Measurements from ENCODE around the gene VKORC1L1. TPM values are rescaled to one million over a fixed set of nuclear protein-coding genes. Genes with fewer than 3 reads are reported as not detected.
"Not testable (repeated sequence)": the region's sequence is repeated elsewhere in the genome, so short reads cannot be mapped to it uniquely, and the experiment has no call there.

VKORC1L1 gene
- 13.2 and 14.3 TPM in 2 replicates for total RNA-seq (2014; rRNA removed; shearing (Covaris generic))

DNA sequence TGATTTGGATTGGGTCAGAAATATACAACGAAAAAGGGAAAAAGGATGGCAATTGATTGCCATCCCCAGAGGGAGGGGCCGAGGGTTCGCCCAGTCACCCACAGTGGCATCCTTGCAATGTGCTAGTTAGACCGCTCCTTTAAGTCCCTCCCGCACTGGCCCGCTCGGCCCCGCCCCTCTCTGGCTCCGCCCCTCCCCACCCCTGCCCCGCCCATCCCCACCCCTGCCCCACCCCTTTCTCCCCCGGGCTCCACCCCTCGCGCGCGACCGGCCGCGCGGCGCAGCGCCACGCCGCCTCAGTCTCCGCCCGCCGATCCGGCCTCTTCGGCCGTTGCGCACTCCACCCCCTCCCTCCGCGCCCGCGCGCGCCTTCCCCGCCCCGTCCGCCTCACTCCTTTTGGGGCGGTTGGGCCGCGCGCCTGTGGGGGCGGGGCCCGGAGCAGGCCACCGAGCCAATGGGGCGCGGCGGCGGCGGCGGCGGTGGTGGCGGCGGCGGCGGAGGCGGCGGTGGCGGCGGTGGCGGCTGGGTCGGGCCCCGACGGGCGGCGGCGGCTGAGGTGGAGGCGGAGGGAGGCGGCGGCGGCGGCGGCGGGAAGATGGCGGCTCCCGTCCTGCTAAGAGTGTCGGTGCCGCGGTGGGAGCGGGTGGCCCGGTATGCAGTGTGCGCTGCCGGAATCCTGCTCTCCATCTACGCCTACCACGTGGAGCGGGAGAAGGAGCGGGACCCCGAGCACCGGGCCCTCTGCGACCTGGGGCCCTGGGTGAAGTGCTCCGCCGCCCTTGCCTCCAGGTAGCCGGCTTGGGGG is at the start of gene VKORC1L1:
Gene VKORC1L1, plus strand, starts transcription at position 299 of the 806 bp plus-strand sequence. Its CDS starts 298 bp downstream, at position 597.
- peak within 1 kb of the TSS; percentile 71 for H3K4me3 ChIP-seq (ENCODE audit: insufficient read depth, low read depth, low read length)
- H3K36me3 ChIP-seq (replicated peaks; ENCODE audit: control insufficient read depth, insufficient read depth, low read length) = no peaks in the 10 kb centered on the region
- H3K27me3 ChIP-seq (ENCODE audit: control insufficient read depth, insufficient read depth, low read length) = no peaks in the 10 kb centered on the region
- peak; percentile 95 for DNase-seq

DNA sequence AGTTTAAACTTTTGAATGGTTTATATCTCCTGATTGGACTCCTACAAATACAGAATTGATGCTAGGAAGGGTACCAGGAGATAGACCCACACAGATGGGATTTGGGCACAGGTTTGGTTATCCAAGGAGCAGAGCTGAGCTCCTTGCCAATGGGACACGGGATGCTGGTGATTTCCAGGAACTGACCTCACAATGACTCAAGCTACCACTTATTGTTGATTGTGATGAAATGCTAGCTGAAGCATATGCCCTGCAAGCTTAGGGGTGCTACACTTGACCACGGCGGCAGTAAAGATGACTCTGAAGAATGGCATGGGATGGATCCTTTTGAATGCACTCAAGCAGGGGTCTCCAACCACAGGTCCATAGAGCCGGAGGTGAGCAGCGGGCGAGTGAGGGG is 45.5 kb upstream of the VKORC1L1 start:
- no peak for DNase-seq
- Histone ChIP-seq H3K4me3 (ENCODE audit: insufficient read depth, low read depth, low read length) (no peak overlapping the region), H3K36me3 (replicated peaks; ENCODE audit: control insufficient read depth, insufficient read depth, low read length) (no peaks in the 10 kb centered on the region), H3K27me3 (ENCODE audit: control insufficient read depth, insufficient read depth, low read length) (no peaks in the 10 kb centered on the region)

DNA sequence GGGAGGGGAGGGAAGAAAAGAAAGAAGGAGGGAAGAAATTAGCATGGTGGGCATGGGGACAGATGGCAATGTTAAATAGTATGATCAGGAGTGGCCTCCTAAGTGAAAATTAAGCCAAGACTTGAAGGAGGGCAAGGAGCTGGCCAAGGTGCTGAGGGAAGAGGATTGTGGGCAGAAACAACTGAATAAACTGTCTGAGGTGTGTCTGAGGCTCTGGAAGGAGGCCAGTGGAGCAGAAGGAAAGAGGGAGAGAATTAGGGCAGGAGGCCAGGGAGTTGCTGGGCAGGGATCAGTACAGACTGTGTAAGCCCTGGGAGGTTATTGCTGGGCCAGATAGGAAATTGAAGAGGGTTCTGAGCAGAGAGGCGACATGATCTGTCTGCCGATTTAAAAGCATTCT is 40.6 kb upstream of the VKORC1L1 start:
- Histone ChIP-seq H3K27me3 (ENCODE audit: control insufficient read depth, insufficient read depth, low read length) (no peaks in the 10 kb centered on the region), H3K4me3 (ENCODE audit: insufficient read depth, low read depth, low read length) (no peak overlapping the region), H3K36me3 (replicated peaks; ENCODE audit: control insufficient read depth, insufficient read depth, low read length) (no peaks in the 10 kb centered on the region)
- peak; percentile 5 for DNase-seq

GRCh38 chr7:65836684-65837083 is 36.2 kb upstream of the VKORC1L1 start:
- not testable (repeated sequence) for H3K36me3 ChIP-seq (replicated peaks; ENCODE audit: control insufficient read depth, insufficient read depth, low read length); H3K4me3 ChIP-seq (ENCODE audit: insufficient read depth, low read depth, low read length); H3K27me3 ChIP-seq (ENCODE audit: control insufficient read depth, insufficient read depth, low read length); DNase-seq

GRCh38 chr7:65837541-65837956 is 35.3 kb upstream of the VKORC1L1 start:
- DNase-seq; H3K27me3 ChIP-seq (ENCODE audit: control insufficient read depth, insufficient read depth, low read length); H3K36me3 ChIP-seq (replicated peaks; ENCODE audit: control insufficient read depth, insufficient read depth, low read length); H3K4me3 ChIP-seq (ENCODE audit: insufficient read depth, low read depth, low read length): not testable (repeated sequence)

- Histone ChIP-seq H3K4me3 (ENCODE audit: insufficient read depth, low read depth, low read length) (no peak overlapping the region), H3K27me3 (ENCODE audit: control insufficient read depth, insufficient read depth, low read length) (no peaks in the 10 kb centered on the region), H3K36me3 (replicated peaks; ENCODE audit: control insufficient read depth, insufficient read depth, low read length) (no peaks in the 10 kb centered on the region)
- no peak for DNase-seq
Observed at GRCh38 chr7:65839846-65840245, 33.0 kb upstream of the VKORC1L1 start.

DNA sequence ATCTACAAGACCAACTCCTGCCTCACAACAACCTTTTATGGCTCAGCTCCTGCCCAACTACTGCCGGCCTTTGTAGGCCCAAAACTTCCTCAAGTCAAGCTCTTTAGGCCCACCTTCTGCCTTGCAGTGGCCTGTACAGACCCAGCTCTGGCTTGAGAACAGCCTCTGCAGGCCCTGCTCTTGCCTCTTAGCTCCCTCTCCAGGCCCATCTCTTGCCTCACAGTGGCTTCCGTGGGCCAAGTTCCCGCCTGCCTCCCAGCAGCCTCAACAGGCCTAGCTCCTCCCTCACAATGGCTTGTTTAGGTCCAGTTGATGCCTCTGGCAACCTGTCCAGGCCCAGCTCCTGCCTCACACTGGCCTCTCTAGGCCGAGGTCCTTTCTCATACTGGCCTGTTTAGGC is 32.4 kb upstream of the VKORC1L1 start:
- H3K36me3 ChIP-seq (replicated peaks; ENCODE audit: control insufficient read depth, insufficient read depth, low read length) = no peaks in the 10 kb centered on the region
- no peaks in the 10 kb centered on the region for H3K27me3 ChIP-seq (ENCODE audit: control insufficient read depth, insufficient read depth, low read length)
- no peak overlapping the region for H3K4me3 ChIP-seq (ENCODE audit: insufficient read depth, low read depth, low read length)
- DNase-seq = peak; percentile 60

DNA sequence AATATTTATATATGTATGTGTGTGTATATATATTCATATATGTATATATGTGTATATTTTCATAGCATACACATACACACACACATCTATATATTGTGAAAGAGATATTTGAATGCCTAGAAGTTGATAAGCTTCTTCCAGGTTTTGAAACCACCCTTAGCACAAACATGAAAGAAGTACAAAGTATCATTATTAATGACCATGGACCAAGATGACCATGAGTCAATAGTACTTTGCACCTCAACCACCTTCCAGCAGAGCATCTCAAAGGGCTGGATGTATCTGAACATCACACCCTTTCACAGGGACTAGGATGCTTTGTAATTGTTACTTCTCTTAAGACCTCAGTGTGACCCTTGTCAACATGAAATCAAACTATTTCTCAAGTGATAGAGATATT is 29.3 kb upstream of the VKORC1L1 start:
- DNase-seq; H3K4me3 ChIP-seq (ENCODE audit: insufficient read depth, low read depth, low read length); H3K27me3 ChIP-seq (ENCODE audit: control insufficient read depth, insufficient read depth, low read length); H3K36me3 ChIP-seq (replicated peaks; ENCODE audit: control insufficient read depth, insufficient read depth, low read length): not testable (repeated sequence)

DNA sequence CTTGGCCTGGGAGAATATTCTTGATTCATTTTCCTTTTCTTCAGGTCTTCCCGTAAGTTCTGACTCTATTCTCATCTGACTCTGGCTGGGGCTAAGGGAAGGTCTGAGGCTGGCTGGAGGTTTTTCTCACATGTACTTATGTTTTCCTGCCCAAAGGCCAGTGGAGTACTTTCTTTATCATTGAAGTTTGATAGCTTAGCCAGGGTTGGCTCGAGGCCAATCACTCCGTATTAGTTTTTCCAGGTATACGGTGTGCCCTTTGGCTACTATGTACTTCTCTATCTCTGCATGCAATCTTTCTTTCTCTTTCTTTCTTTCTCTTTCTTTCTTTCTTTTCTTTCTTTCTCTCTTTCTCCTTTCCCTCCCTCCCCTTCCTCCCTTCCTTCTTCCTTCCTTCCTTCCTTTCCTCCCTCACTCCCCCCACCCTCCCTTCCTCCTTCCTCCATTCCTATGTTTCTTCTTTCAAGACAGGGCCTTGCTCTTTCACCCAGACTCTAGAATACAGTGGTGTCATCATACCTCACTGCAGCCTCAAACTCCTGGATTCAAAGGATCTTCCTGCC is 26.8 kb upstream of the VKORC1L1 start:
- Histone ChIP-seq H3K4me3 (ENCODE audit: insufficient read depth, low read depth, low read length) (no peak overlapping the region), H3K36me3 (replicated peaks; ENCODE audit: control insufficient read depth, insufficient read depth, low read length) (no peaks in the 10 kb centered on the region), H3K27me3 (ENCODE audit: control insufficient read depth, insufficient read depth, low read length) (no peaks in the 10 kb centered on the region)
- DNase-seq = no peak

DNA sequence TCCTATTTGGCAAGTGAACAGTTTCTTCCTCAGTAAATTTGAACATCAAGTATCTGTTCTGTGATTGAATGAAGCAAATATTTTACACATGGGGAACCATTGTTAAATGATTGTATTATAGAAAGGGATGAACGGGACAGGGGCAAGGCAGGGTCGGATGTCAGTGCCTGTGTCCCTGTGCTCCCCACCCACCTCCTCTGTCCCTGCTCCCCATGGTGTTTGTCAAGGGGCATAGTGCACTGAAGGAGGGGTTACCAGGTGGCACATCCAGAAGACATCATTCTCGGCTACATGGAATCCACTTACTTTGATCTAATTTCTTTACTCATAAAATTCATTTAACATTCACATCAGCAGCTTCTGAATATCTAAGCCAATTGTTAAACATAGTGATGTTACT is 19.4 kb upstream of the VKORC1L1 start:
- H3K36me3 ChIP-seq (replicated peaks; ENCODE audit: control insufficient read depth, insufficient read depth, low read length); H3K4me3 ChIP-seq (ENCODE audit: insufficient read depth, low read depth, low read length); H3K27me3 ChIP-seq (ENCODE audit: control insufficient read depth, insufficient read depth, low read length); DNase-seq: not testable (repeated sequence)

DNA sequence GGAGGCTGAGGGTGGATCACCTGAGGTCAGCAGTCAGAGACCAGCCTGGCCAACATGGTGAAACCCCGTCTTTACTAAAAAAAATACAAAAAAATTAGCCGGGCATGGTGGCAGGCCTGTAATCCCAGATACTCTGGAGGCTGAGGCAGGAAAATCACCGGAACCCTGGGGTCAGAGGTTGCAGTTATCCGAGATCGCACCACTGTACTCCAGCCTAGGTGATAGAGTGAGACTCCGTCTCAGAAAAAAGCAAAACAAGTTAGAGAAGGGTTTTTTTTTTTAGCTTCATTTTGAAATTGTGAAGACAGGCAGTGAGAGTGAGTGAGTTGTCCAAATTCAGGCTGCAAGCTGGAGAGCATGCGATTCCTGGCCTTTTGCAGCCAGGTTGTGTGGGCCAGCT is 19.0 kb upstream of the VKORC1L1 start:
- not testable (repeated sequence) for H3K4me3 ChIP-seq (ENCODE audit: insufficient read depth, low read depth, low read length); H3K27me3 ChIP-seq (ENCODE audit: control insufficient read depth, insufficient read depth, low read length); H3K36me3 ChIP-seq (replicated peaks; ENCODE audit: control insufficient read depth, insufficient read depth, low read length); DNase-seq

GRCh38 chr7:65857321-65857894 is 15.5 kb upstream of the VKORC1L1 start:
- H3K36me3 ChIP-seq (replicated peaks; ENCODE audit: control insufficient read depth, insufficient read depth, low read length); H3K4me3 ChIP-seq (ENCODE audit: insufficient read depth, low read depth, low read length); H3K27me3 ChIP-seq (ENCODE audit: control insufficient read depth, insufficient read depth, low read length); DNase-seq: not testable (repeated sequence)

GRCh38 chr7:65858660-65859059 is 14.2 kb upstream of the VKORC1L1 start:
- not testable (repeated sequence) for H3K36me3 ChIP-seq (replicated peaks; ENCODE audit: control insufficient read depth, insufficient read depth, low read length); H3K27me3 ChIP-seq (ENCODE audit: control insufficient read depth, insufficient read depth, low read length); DNase-seq; H3K4me3 ChIP-seq (ENCODE audit: insufficient read depth, low read depth, low read length)

- H3K27me3 ChIP-seq (ENCODE audit: control insufficient read depth, insufficient read depth, low read length); DNase-seq; H3K36me3 ChIP-seq (replicated peaks; ENCODE audit: control insufficient read depth, insufficient read depth, low read length); H3K4me3 ChIP-seq (ENCODE audit: insufficient read depth, low read depth, low read length): not testable (repeated sequence)
Observed at GRCh38 chr7:65866244-65866643, 6.6 kb upstream of the VKORC1L1 start.

DNA sequence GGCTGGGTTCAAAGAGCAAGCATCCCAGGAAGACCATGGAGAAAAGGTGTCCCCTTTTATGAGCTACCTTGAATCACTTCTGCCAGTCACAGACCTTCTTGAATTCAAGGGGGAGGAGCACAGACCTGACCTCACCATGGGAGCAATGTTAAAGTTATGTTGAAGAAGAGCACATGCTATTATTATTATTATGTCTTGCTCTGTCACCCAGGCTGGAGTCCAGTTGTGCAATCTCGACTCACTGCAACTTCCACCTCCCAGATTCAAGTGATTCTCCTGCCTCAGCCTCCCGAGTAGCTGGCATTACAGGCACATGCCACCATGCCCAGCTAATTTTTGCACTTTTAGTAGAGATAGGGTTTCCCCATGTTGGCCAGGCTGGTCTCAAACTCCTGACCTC is 5.2 kb upstream of the VKORC1L1 start:
- not testable (repeated sequence) for DNase-seq; H3K36me3 ChIP-seq (replicated peaks; ENCODE audit: control insufficient read depth, insufficient read depth, low read length); H3K4me3 ChIP-seq (ENCODE audit: insufficient read depth, low read depth, low read length); H3K27me3 ChIP-seq (ENCODE audit: control insufficient read depth, insufficient read depth, low read length)
